Activated T-helper 1 cell treated with Interleukin-2 at 50 U/mL for 16 hours (primary cell): ENCODE data around the gene AASS.
"Not testable (repeated sequence)": the region's sequence is repeated elsewhere in the genome, so short reads cannot be mapped to it uniquely, and the experiment has no call there.

Experiments used
- DNase-seq: peaks from one replicate; pipeline ENCODE4 v3.0.0-alpha.2; 2020; ENCODE audit warnings: low read depth

AASS gene

DNA sequence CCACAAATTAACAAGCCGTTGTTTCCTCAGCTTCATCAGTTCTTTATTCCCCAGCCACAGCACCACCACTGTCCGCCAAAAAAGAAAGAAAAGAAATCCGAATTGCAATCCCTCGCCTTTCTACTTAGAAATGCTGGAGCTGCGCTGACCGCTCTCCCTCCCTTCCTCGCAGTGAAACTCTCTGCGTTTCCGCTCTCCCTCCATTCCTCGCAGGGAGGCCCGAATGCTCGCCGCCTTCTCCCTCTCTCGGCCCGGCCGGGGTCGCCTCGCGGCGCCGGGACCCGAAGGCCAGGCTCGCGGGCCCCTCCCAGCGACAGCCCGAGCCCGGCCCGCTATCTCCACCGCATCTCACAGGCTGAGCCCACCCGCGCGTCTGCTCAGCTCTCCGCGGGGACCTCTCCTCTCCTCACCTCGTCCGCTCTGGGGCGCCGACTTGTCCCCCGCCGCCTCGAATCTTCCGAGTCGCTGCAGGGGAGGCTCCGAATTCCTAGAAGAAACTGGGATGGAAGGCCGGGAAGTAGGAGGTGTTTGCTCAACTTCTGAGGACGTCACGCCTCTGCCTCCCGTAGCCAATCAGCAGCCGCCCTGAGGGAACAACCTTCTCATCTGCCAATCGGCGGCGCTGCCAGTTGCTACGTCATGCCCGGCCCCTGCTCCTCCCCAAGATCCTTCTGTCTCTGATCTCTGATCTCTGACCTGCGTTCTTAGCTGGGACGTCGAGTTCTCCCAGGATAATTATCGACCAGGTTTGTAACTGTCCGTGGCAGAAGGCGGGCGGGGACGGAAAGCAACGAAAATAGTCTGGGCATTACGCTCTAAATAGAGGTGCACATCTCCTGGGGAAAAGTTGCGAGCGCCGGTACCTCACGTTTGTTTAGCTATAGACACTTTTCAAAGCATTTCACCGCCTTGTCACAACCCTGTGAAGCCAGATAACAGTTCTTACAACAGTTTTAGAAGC lies at the start of gene AASS:
Gene AASS, minus strand, starts transcription at position 499 of the 961 bp plus-strand sequence. CDS start 10,523 bp downstream, outside the sequence.
- DNase-seq: peak; percentile 54

DNA sequence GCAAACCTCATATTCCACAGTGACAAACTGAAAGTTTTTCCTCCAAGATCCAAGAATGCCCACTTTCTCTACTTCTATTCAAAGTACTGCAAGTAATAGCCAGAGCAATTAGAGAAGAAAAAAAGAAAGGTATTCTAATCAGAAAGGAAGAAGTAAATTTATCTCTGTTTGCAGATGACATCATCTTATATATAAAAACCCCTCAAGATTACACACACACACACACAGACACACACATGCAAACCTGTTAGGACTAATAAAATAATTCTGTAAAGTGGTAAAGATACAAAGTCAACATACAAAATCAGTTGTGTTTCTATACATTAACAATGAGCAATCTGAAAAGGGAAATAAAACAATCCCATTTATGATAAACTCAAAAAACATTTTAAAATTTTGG lies 44.7 kb upstream of the AASS start:
- no peak for DNase-seq

DNA sequence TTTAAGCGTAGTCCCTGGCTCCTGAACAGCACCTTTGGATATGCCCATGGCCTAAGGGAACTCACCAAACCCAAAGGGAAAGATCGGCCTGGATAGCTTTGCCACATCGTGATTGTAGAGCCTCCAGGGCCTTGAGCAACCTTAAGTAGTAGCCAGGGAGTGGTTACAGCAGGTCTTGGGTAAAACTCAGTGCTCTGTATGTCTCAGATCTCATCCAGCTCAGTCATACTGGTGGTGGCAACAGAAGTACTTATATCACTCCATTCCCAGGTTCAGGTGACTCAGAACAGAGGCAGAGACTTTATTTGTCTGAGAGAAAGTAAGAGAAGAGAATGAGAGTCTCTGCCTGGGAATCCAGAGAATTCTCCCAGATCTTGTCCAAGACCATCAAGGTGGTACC lies 39.1 kb upstream of the AASS start:
- no peak for DNase-seq

DNA sequence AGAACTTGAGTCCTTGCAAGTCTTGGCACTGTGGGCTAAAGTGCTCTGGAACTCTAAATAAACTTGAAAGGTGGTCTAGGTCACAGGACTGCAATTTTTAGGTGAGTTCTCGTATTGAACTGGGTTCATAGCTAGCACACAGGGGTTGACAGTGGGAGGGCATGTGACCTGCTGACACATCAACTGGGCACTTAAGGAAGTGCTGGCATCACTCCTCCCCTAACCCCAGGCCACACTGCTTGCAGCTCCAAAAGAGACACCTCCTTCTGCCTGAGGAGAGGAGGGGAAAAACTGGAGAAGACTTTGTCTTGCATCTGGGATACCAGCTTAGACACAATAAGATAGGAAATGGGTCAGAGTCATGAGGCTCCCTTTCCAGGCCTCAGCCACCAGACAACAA lies 38.0 kb upstream of the AASS start:
- DNase-seq: no peak

DNA sequence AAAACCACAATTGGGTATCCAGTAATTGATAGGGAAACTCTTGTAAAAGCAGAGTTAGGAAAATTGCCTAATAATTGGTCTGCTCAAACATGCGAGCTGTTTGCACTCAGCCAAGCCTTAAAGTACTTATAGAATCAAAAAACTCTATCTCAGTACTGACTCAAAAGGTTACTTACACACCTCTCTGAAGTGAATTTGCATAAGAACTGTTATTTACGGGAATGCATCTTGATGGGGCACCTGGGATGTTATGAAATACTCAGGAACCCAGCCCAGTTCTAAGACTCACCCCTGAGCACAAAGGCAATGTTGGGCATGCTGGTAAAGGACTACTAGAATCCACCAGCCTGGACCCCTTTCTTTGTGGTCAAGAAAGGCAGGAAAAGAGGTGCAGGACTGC lies 28.1 kb upstream of the AASS start:
- DNase-seq: not testable (repeated sequence)

DNA sequence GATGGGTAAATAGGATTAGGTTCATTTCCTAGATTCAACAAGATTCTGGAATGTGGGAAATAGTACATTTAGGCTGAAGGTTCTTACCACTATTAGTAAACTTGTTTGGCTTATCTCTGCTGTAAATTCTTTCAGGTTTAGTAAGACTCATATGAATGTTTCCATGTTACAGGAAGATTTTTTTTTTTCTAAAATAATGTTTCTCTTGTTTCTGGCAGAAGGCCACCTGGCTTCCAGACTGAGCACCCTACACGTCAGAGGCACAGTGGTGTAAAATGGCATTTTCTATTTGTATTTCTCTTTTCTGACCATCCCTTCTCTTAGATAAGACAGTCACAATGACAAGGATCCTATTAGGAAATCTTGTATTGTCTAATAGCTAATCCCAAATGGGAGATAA lies 22.7 kb upstream of the AASS start:
- no peak for DNase-seq

DNA sequence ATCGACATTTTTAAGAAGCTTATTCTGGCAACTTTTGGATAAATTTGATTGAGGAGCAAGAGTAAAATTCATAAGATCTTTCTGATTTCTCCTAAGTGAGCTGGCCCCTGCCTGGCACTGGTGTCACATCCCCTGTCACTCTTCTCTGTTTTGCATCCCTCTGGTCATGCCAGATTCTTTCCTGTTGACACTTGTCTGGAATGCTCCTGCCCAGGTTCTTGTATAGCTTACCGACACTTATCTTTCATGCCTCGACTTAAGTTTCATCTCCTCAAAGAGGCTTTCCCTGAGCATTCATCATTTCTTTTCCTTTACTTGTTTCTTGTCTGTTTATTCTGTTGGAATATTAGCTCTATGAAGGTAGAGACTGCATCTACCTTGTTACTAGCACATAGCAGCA lies 22.2 kb upstream of the AASS start:
- DNase-seq: no peak

DNA sequence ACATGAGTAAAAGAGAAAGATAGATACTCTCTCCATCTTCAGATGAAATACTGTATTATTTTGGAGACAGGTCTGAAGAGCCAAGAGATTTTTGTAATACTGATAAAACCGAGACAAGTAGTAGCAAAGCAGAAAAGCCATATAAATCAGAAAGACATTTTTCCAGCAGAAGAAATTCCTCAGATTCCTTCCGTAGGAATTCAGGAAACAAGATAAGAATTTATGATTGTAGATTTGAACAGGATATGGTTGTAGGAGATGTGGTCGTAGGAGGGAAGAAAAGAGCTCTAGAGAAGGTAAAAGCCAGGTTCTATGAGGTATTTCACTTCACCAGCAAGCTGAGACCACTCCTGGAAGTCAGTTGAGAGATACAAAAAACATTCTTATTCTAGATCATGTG lies 17.6 kb upstream of the AASS start:
- DNase-seq: no peak

DNA sequence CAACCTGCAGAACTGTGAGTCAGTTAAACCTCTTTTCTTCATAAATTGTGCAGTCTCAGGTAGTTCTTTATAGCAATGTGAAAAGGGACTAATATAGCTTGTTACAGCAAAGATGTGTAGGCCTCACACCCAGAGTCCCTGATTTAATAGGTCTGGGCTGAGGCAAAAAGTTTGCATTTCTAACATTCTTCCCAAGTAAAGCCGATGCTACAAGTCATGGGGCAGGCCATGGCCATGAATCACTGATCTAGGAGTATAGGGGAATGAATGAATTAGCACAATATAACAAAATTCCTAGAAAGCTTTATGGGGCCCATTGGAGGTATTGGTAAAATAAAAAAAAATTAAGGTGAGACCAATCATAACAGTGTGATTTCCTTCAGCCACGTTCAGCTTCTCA lies 11.5 kb upstream of the AASS start:
- DNase-seq: no peak

DNA sequence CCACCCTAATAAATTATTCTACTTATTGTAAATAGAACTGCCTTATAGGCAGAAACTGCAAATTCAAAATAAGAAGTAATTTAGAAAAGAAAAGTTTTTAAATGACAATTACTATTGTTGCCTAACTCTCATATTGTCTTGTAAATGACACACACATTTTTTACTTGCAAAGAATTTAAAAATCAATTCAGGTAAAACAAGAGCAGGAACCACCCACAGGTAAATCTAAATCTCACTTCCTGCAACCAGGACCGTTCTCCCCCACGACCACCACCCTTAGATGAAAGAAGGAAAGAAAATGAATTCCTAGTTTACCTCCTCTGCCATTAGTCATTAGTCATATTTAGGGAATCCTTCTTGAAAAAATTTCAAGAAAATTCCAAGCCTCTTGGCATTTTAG lies 4.8 kb upstream of the AASS start:
- no peak for DNase-seq

DNA sequence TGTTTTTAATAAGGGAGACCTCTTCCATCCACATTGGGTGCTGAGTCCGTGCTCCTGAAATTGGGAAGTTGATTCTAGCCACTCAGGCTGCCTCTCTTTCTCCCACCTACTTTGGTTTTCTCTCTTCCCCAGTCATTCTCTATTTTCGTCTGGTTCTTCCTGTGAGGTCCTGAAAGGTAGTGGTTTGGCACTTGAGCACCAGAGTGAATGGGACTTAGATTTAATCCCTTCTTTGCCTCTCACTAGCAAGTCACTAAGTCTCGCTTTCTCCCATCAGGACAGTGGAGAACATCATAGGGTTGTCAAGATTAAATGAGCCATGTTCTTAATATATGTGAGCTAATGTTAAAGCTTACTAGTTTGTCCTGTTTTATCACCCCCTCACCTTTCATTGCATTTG lies 4.0 kb upstream of the AASS start:
- DNase-seq: no peak

DNA sequence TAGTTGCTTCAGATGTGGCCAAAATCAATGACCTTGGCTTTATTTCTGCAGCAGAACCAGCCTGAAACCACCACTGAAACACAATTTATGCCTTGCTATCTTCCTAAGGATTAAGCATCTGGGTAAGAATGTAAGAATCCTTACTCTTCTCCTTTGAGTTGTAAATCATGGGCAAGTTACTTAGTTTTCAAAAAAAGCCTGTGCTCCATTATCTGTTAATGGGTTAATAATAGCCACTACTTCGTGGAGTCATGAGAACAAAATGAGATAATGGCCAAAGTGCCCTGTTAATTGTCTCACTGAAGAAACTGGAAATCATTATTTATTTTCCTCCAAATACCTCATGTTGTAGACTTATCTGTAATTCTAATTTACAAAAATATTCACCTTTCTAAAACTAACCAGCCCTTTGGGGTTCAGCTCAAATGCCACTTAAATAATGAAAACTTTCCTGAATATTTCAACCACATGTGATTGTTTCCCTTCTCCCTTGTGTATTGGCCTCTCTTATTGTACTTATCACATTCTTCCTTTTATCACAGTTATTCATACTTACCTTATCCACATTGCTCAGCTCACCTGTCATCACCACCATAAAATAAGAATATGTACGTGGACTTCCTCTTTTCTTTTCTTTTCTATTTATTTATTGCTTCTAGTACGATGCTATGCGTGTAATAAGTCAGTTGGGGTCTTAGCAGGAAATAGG lies 2.0 kb upstream of the AASS start:
- no peak for DNase-seq

DNA sequence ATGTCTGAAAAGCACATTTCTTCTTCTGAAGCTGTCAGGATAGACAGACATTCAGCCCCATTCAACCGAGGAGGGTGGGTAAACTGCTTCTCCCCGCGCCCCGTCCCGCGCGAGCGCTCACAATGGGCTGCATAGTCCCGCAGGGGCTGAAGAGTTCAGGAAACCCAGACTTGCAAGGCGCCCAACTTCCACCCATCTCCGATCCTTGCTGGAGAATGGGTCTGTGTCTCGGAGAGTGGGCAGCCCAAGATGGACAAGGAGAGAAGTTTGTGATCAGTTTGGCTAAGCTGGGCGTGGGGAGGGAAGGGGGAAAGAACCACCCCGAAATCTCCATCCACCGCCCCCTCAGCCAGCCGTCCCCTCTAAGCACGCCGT lies 686 bp downstream of the AASS start:
- no peak for DNase-seq

DNA sequence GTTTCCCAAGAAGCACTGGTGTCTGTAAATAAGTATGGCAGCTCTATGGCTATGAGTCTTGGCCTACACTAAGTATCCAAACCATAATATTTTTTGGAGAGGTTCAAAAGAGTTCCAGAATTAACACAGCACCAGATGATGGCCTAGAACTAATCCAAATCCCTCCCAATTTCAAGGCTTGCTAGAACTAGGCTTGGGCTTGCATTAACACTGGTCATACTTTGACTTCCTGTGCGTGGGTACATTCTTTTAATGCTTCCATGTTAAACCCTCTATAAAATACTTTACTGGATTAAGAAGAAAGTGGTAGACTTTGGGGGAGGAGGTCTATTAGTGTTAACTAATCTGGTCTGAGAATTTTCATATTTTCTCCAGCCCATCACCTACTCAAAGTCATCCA lies 3.1 kb downstream of the AASS start:
- DNase-seq: no peak

DNA sequence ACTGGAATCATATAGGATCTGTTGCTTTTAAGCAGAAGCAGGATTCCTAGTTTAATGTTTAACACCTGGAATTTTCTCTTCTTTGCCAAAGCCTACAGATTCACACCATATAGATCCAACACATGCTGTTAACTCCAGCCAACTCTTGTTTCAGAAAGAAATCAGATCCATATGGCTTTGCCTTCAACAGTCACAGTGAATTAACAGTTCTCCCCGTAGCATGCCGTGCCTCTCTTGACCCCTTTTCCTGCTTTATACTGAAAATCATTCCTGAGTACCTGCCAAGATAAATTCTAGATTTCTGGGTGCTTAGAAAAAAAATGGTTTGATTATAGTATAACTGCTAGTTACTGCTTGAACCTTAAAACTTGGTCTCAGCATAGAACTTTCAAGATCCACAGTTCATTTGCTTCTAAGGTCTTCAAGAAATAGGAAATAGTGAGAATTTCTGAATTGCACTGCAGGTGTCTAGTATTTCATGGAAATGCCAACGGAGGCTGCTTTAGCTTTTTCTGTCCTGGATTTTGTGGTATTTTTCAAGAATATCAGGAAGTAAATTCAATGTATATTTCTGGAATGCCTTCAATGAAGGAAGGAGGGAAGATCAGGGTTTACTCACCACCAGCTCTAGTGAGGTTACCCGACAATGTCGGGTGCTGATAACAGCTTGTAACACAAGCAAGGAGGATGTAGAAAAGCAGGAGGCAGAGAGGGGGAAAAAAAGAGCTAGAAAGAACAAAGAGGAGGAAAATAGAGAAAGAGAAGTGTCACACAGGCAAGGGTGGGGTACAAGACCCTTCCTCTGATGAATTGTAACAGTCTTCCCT lies 6.6 kb downstream of the AASS start:
- DNase-seq: no peak

DNA sequence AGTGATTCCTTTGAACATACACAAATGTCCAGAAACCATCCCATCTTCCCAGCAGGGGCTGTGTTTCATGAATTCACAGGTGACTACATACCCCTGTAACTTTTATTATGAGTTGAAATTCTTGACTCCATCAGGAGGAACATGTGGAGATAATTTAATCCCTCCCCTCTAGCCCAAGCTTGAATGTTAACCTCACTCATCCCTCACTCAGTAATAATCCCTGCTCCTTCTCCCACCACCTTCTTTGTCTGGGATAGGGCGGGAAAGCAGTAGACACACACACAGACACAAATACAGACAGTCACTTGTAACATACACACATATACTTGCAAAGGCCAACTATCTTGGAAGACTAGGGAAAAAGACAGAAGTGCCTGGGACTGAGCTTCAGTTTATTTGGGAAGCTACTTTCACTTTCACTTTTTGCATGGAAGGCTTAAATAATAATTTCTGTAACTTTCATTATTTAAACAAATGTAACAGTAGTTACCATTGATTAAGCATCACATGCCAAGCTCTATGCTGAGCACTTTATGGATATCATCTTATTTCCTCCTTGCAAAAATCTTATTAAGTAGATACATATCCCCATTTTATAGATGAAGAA lies 7.3 kb downstream of the AASS start:
- DNase-seq: no peak

DNA sequence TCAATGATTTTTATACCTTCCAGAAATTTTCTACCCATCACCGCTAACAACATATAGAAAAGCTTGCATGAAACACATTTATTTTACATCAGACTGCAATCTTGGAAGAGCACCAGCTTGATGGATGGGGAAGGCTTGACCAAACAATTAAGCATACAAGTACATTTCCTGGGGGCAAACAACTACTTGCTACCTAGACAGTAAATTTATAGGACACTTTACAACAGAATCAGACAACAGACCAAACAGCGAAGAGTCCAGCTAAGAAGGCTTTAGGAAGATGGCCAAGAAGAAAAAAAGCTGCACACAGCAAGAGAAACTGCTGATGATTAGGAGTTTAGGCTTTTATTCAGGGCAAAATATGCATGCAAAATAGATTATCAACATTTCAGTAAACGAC lies 8.0 kb downstream of the AASS start:
- no peak for DNase-seq

DNA sequence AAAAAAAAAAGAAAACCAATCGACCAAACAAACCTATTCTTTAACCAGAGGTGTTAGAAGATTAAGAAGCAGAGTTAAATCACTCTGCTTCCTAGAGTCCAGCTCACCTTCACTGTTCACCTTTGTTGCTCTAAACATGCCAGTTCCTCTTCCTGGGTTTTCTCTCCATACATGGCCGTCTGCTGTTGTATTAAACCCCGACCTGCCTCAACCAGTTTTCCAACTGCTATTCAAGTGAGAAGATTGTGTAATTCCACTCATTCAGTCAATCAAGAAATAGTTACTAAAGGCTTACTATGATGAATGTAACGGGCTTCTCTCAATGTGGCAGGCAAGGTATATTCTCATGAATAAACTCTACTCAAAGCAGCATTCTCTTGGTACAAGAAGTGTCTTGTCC lies 8.8 kb downstream of the AASS start:
- DNase-seq: no peak

DNA sequence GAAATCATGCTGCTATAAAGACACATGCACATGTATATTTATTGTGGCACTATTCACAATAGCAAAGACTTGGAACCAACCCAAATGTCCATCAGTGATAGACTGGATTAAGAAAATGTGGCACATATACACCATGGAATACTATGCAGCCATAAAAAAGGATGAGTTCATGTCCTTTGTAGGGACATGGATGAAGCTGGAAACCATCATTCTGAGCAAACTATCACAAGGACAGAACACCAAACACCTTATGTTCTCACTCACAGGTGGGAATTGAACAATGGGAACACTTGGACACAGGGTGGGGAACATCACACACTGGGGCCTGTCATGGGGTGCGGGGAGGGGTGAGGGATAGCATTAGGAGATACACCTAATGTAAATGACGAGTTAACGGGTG lies 9.3 kb downstream of the AASS start:
- not testable (repeated sequence) for DNase-seq

DNA sequence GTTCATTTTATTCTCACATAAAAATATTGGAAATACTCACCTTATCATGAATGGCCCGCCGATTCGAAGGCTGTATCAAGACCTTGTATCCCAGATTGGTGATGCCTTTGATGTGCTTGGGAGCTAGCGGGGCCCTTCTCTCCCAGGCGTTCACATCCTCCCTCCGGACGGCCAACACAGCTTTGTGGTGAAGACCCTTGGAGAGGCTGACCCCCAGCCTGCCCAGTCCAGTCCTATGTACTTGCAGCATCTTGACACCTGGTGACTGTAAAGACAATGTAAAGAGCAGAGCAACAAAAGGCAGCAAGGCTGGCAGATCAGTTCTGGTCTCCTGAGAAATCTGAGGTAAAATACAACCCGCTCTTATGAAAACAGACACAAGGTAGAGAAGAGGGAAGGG lies 10.6 kb downstream of the AASS start:
- DNase-seq: no peak

DNA sequence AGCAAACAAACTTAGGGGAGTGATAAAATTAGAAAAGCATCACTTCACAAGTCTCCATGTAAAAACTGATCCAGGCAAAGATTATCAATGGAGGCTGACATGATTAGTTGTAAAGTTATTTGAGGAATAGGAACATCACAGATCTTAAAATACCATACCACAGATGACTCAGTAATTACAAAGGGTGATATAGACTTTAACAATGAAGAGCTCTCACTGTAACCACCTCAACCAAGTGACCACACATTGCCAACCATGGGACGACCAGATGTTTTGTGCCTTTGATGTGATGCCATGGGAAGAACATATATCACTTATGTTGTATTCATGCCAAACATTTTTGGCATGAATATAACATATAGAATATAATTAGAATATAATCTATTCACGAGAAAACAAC lies 11.7 kb downstream of the AASS start:
- no peak for DNase-seq

DNA sequence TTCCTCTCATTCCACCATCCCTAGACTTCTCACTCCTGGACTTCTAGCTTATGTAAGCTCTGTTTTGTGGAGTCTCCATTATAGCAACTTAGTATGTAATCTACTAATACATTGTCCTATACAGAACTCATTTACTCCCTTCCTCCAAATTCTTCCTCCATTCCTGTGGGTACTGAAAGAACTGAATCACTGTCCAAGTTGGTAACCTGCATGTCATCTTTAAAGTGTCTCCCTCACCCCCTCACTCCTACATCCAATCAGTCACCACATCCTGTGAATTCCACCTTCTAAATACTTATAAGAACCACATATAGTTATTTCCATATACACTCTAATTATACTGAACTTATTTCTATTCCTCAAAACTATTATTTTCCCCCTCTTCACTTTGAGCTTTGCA lies 20.3 kb downstream of the AASS start:
- no peak for DNase-seq
